ENCODE data around the gene OR8K1. TPM values are rescaled to one million over a fixed set of nuclear protein-coding genes. Genes with fewer than 3 reads are reported as not detected.

Gene OR8K1
- not detected in 2 replicates for total RNA-seq
- not detected in 2 replicates for polyA plus RNA-seq

- H3K27ac ChIP-seq = no peak within 1 kb of the TSS
- H3K27me3 ChIP-seq = no peaks in the 10 kb centered on the region
- no peaks in the 10 kb centered on the region for H4K20me1 ChIP-seq (ENCODE audit: insufficient read depth, poor library complexity, severe bottlenecking)
- 85% methylated on average over 1 of the region's 1 CpG for WGBS (ENCODE audit: low lambda C conversion rate, missing lambda C conversion rate)
- no peak within 1 kb of the TSS for H3K4me2 ChIP-seq
- H3K4me1 ChIP-seq (ENCODE audit: insufficient read depth) = no peaks in the 10 kb centered on the region
- H3K79me2 ChIP-seq = no peaks in the 10 kb centered on the region
- H3K9me2 ChIP-seq (replicated peaks; ENCODE audit: insufficient read depth) = no peaks in the 10 kb centered on the region
- no peak within 1 kb of the TSS for H3K4me3 ChIP-seq
- no peaks in the 10 kb centered on the region for H3K36me3 ChIP-seq (replicated peaks; ENCODE audit: insufficient read depth, low read depth)
- DNase-seq (ENCODE audit: low spot score) = no peak
- no peaks in the 10 kb centered on the region for H3K9me3 ChIP-seq (ENCODE audit: low read depth)
- H2AFZ ChIP-seq = no peak within 1 kb of the TSS
- no peak for TF ChIP-seq EZH2phosphoT487 (IDR thresholded peaks at IDR 0.05; ENCODE audit: low read depth, severe bottlenecking, unreplicated experiment)
- TF ChIP-seq EZH2 (IDR thresholded peaks at IDR 0.05; ENCODE audit: borderline replicate concordance) = no peak
- no peak for TF ChIP-seq CTCF (IDR thresholded peaks at IDR 0.05; ENCODE audit: poor library complexity)
These were observed at the start of gene OR8K1 for GRCh38 chr11:56345739-56346138. TSS of gene OR8K1 (plus strand) at chr11:56346039. CDS start at chr11:56346039, 0 bp downstream.

- H3K4me3 ChIP-seq = no peak overlapping the region
- H3K36me3 ChIP-seq (replicated peaks; ENCODE audit: insufficient read depth, low read depth) = no peaks in the 10 kb centered on the region
- H3K27ac ChIP-seq = no peak overlapping the region
- no peak overlapping the region for H2AFZ ChIP-seq
- no peak for TF ChIP-seq EZH2 (IDR thresholded peaks at IDR 0.05; ENCODE audit: borderline replicate concordance)
- TF ChIP-seq EZH2phosphoT487 (IDR thresholded peaks at IDR 0.05; ENCODE audit: low read depth, severe bottlenecking, unreplicated experiment) = no peak
- no peak for TF ChIP-seq CTCF (IDR thresholded peaks at IDR 0.05; ENCODE audit: poor library complexity)
- H3K9me3 ChIP-seq (ENCODE audit: low read depth) = no peaks in the 10 kb centered on the region
- H3K4me1 ChIP-seq (ENCODE audit: insufficient read depth) = no peaks in the 10 kb centered on the region
- no peaks in the 10 kb centered on the region for H3K9me2 ChIP-seq (replicated peaks; ENCODE audit: insufficient read depth)
- no peak overlapping the region for H3K4me2 ChIP-seq
- H3K27me3 ChIP-seq = no peaks in the 10 kb centered on the region
- H3K79me2 ChIP-seq = no peaks in the 10 kb centered on the region
- no peaks in the 10 kb centered on the region for H4K20me1 ChIP-seq (ENCODE audit: insufficient read depth, poor library complexity, severe bottlenecking)
- no peak for DNase-seq (ENCODE audit: low spot score)
- WGBS (ENCODE audit: low lambda C conversion rate, missing lambda C conversion rate) = 96% methylated on average over 4 of the region's 4 CpGs
These were observed 48.9 kb upstream of the OR8K1 start for GRCh38 chr11:56296898-56297297.

GRCh38 chr11:56307836-56308235 is 38.0 kb upstream of the OR8K1 start:
- Histone ChIP-seq H3K27ac (no peak overlapping the region), H3K9me3 (ENCODE audit: low read depth) (no peaks in the 10 kb centered on the region)
- no peak for TF ChIP-seq CTCF (IDR thresholded peaks at IDR 0.05; ENCODE audit: poor library complexity)
- no peak for TF ChIP-seq EZH2 (IDR thresholded peaks at IDR 0.05; ENCODE audit: borderline replicate concordance)
- no peak for TF ChIP-seq EZH2phosphoT487 (IDR thresholded peaks at IDR 0.05; ENCODE audit: low read depth, severe bottlenecking, unreplicated experiment)

GRCh38 chr11:56314844-56315243 is 31.0 kb upstream of the OR8K1 start, which contains the start of gene OR8K3:
TSS of gene OR8K3 (plus strand) at chr11:56315144. CDS start at chr11:56318307, 3,163 bp downstream.
- H3K79me2 ChIP-seq = no peaks in the 10 kb centered on the region
- no peak within 1 kb of the TSS for H3K27ac ChIP-seq
- no peak for DNase-seq (ENCODE audit: low spot score)
- no peaks in the 10 kb centered on the region for H3K27me3 ChIP-seq
- no peaks in the 10 kb centered on the region for H3K4me1 ChIP-seq (ENCODE audit: insufficient read depth)
- no peaks in the 10 kb centered on the region for H3K9me2 ChIP-seq (replicated peaks; ENCODE audit: insufficient read depth)
- TF ChIP-seq EZH2phosphoT487 (IDR thresholded peaks at IDR 0.05; ENCODE audit: low read depth, severe bottlenecking, unreplicated experiment) (no peak), CTCF (IDR thresholded peaks at IDR 0.05; ENCODE audit: poor library complexity) (no peak), EZH2 (IDR thresholded peaks at IDR 0.05; ENCODE audit: borderline replicate concordance) (no peak)
- no peak within 1 kb of the TSS for H3K4me3 ChIP-seq
- H3K9me3 ChIP-seq (ENCODE audit: low read depth) = no peaks in the 10 kb centered on the region
- H4K20me1 ChIP-seq (ENCODE audit: insufficient read depth, poor library complexity, severe bottlenecking) = no peaks in the 10 kb centered on the region
- H3K36me3 ChIP-seq (replicated peaks; ENCODE audit: insufficient read depth, low read depth) = no peaks in the 10 kb centered on the region
- no peak within 1 kb of the TSS for H2AFZ ChIP-seq
- no peak within 1 kb of the TSS for H3K4me2 ChIP-seq

More at GRCh38 chr11:56307836-56308235, 38.0 kb upstream of the OR8K1 start:
- no peak overlapping the region for H3K4me2 ChIP-seq
- H3K27me3 ChIP-seq = no peaks in the 10 kb centered on the region
- H3K79me2 ChIP-seq = no peaks in the 10 kb centered on the region
- H3K9me2 ChIP-seq (replicated peaks; ENCODE audit: insufficient read depth) = no peaks in the 10 kb centered on the region
- no peak overlapping the region for H3K4me3 ChIP-seq
- no peaks in the 10 kb centered on the region for H3K4me1 ChIP-seq (ENCODE audit: insufficient read depth)
- DNase-seq (ENCODE audit: low spot score) = no peak
- 91% methylated on average over 3 of the region's 3 CpGs for WGBS (ENCODE audit: low lambda C conversion rate, missing lambda C conversion rate)
- no peaks in the 10 kb centered on the region for H3K36me3 ChIP-seq (replicated peaks; ENCODE audit: insufficient read depth, low read depth)
- H2AFZ ChIP-seq = no peak overlapping the region
- H4K20me1 ChIP-seq (ENCODE audit: insufficient read depth, poor library complexity, severe bottlenecking) = no peaks in the 10 kb centered on the region

Data from hepatocyte (in vitro differentiated cells).